HepG2 (cell line): Measurements from ENCODE around the gene GAN. TPM values are rescaled to one million over a fixed set of nuclear protein-coding genes. Genes with fewer than 3 reads are reported as not detected.
A peak's percentile ranks its signal among the peaks of the same experiment; 100 is the strongest.

Experiments used
- ATAC-seq: fragments of 200-7000 bp; cut with Tn5 transposase; 3 replicates; pipeline ENCODE4 v1.9.1; 2020; ENCODE audit warnings: mild to moderate bottlenecking, moderate library complexity
- BruUV-seq: library from RNA; stranded (reverse); fragments of 400-500 nt; replicated peaks from 2 replicates; lab custom pipeline; 2021; lab: Mats Ljungman, UMichigan
- CTCF ChIA-PET: fragments of 300-600 bp; formaldehyde crosslinking; extraction: SDS; loops from one replicate; lab custom pipeline; 2021; ENCODE audit warnings: low total read pairs, inconsistent platforms, low intra/inter-chr PET ratio; lab: Yijun Ruan, JAX
- POLR2A ChIA-PET: fragments of 350-600 bp; sonication (Branson Sonifier 250); formaldehyde crosslinking; loops from one replicate; lab custom pipeline; 2020; ENCODE audit warnings: antibody characterized with exemption, inconsistent platforms; lab: Yijun Ruan, JAX
- DNase-seq: peaks from one replicate; pipeline ENCODE4 v3.0.0-alpha.2; 2015; ENCODE audit warnings: low spot score
- FAIRE-seq: peaks from 3 replicates; lab custom pipeline; 2011; peaks lifted over from hg19 to GRCh38; lab: Jason Lieb, UNC
- H2AFZ ChIP-seq: one replicate; pipeline ENCODE4 v1.6.1; 2011; ENCODE audit warnings: low read length, inconsistent platforms
- H3K27ac ChIP-seq: fragments of 300-600 bp; 3 replicates; pipeline ENCODE4 v1.8.0; 2011; ENCODE audit warnings: mixed run types, mild to moderate bottlenecking, mixed read lengths, low read length, inconsistent platforms; ENCODE audit not compliant: insufficient read depth; ENCODE audit errors: extremely low read length
- H3K27me3 ChIP-seq, 2 experiments: fragments of 200-600 bp in 1 of 2; 2 replicates in 1 of 2; 3 replicates in 1 of 2; pipeline versions ENCODE4 v1.6.0 to v1.8.0; 2011; ENCODE audit warnings: low read length in 2 of 2, mild to moderate bottlenecking in 2 of 2, moderate library complexity in 2 of 2, inconsistent platforms in 1 of 2; ENCODE audit not compliant: insufficient read depth in 2 of 2, control insufficient read depth in 1 of 2
- H3K36me3 ChIP-seq, 2 experiments: fragments of 200-600 bp in 1 of 2; replicated peaks in 1 of 2; 2 replicates in 1 of 2; 3 replicates in 1 of 2; pipeline versions ENCODE4 v1.5.1 to v1.8.0; 2011; ENCODE audit warnings: low read length in 2 of 2, inconsistent platforms in 1 of 2; ENCODE audit not compliant: insufficient read depth in 2 of 2, control insufficient read depth in 1 of 2
- H3K4me1 ChIP-seq: 2 replicates; pipeline ENCODE4 v1.5.1; 2012; ENCODE audit warnings: low read length, inconsistent platforms; ENCODE audit not compliant: insufficient read depth
- H3K4me2 ChIP-seq: 2 replicates; pipeline ENCODE4 v1.6.0; 2011; ENCODE audit warnings: low read depth, low read length, inconsistent platforms
- H3K4me3 ChIP-seq, 3 experiments: fragments of 200-600 bp in 1 of 3; sonication (generic), shearing (Covaris generic) in 1 of 3; replicated peaks in 1 of 3; 2 replicates each; pipeline ENCODE4 v1.5.1; 2011 to 2016; ENCODE audit warnings: low read length in 3 of 3, inconsistent platforms in 2 of 3, low read depth in 2 of 3, mild to moderate bottlenecking in 2 of 3, control low read depth in 1 of 3, mixed read lengths in 1 of 3; ENCODE audit not compliant: insufficient read depth in 1 of 3
- H3K79me2 ChIP-seq: one replicate; pipeline ENCODE4 v1.6.1; 2011; ENCODE audit warnings: low read length, inconsistent platforms; ENCODE audit not compliant: insufficient read depth
- H3K9ac ChIP-seq: 2 replicates; pipeline ENCODE4 v1.6.0; 2011; ENCODE audit warnings: mild to moderate bottlenecking, low read depth, low read length, inconsistent platforms; ENCODE audit not compliant: insufficient read depth
- H3K9me3 ChIP-seq: 2 replicates; pipeline ENCODE4 v1.5.1; 2012; ENCODE audit warnings: mild to moderate bottlenecking, low read length
- H4K20me1 ChIP-seq: 2 replicates; pipeline ENCODE4 v1.6.0; 2011; ENCODE audit warnings: inconsistent platforms, mild to moderate bottlenecking, low read length, moderate library complexity; ENCODE audit not compliant: insufficient read depth
- MAFF ChIP-seq: IDR thresholded peaks from 2 replicates; pipeline ENCODE4 v1.6.1; 2011; ENCODE audit warnings: low read depth, low read length, improper control_type of control experiment
- MBD4 ChIP-seq: IDR thresholded peaks from 2 replicates; pipeline ENCODE4 v1.6.1; 2012; ENCODE audit warnings: low read length, inconsistent platforms, borderline replicate concordance
- RFX3 ChIP-seq: IDR thresholded peaks from 2 replicates; pipeline ENCODE4 v1.6.1; 2016; ENCODE audit warnings: missing biosample characterization, missing genetic modification reagents
- WGBS: methylation state at CpG from one replicate; pipeline ENCODE4 v1.1.6; 2017; ENCODE audit warnings: low lambda C conversion rate; 5-methylcytosine and 5-hydroxymethylcytosine counted together
- in situ Hi-C: cut with HindIII; loops from 2 replicates; pipeline ENCODE4 v1.10.0; 2017; ENCODE audit warnings: low pct_unique_long_range_greater_than_20kb; ENCODE audit not compliant: extremely low pct_ligation_motif_present
- intact Hi-C: fragments of 100-400 bp; cut with micrococcal nuclease; formaldehyde crosslinking; loops from one replicate; pipeline ENCODE4 v1.10.0; 2022; ENCODE audit not compliant: unreplicated experiment
- polyA plus RNA-seq, 8 experiments: library from polyadenylated mRNA; depleted of rRNA in 3 of 8; stranded (reverse) in 7 of 8; unstranded in 1 of 8; fragments of >200 nt; fragmentation: Illumina TruSeq in 4 of 8; extraction: Trizol in 4 of 8; gene quantifications; 2 replicates each; pipeline versions ENCODE4 v1.2.1 to v1.2.3, GENCODE V29; 2011 to 2016; ENCODE audit warnings: low read depth in 4 of 8, missing spikeins in 1 of 8, mixed read lengths in 1 of 8; ENCODE audit not compliant: insufficient read depth in 1 of 8
- total RNA-seq, 5 experiments: library from RNA; depleted of rRNA; stranded (reverse); fragments of >200 nt; fragmentation: Illumina TruSeq; extraction: Trizol; gene quantifications; 2 replicates each; pipeline ENCODE4 v1.2.3, GENCODE V29; 2016; ENCODE audit warnings: low read depth in 1 of 5
- TF ChIP-seq, protein P1 (sequence below): sonication (generic); formaldehyde crosslinking; IDR thresholded peaks from 2 replicates; pipeline ENCODE4 v1.5.1; 2020; ENCODE audit warnings: missing genetic modification reagents, mild to moderate bottlenecking, borderline replicate concordance
- TF ChIP-seq, protein P2 (sequence below): sonication (generic); formaldehyde crosslinking; IDR thresholded peaks from 2 replicates; pipeline ENCODE4 v1.9.0; 2022; ENCODE audit warnings: low read depth, missing genetic modification reagents
- TF ChIP-seq, protein P3 (sequence below): IDR thresholded peaks from 2 replicates; pipeline ENCODE4 v1.6.1; 2018; ENCODE audit warnings: missing genetic modification reagents, mild to moderate bottlenecking, missing compliant biosample characterization

Gene GAN
- total and polyA plus RNA-seq, 2 of the 13 experiments (the other 11 are each of a cell fraction or from before 2014, with no cell fraction given): 4.3 to 11.0 TPM

DNA sequence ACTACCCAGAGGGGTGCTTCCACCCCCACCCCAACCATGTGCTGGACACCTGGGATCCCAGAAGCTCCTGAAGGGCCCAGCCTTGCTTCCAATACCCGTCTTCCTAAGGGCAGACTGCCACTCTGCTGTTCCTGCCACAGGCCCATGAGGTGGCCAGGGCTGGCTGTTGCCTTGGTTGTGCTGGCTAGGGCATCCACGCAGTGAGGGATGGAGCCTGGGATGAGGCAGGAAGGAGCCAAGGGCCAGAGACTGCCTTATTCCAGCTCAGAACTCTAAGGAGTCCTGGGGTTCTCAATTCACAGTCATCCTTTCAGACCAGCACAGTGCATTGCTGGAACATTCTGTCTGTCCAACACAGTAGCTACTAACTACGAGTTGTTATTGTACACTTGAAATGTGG, 38.4 kb upstream of the GAN start (continued):
- no peak for TF ChIP-seq RFX3 (CRISPR knock-in tag)

DNA sequence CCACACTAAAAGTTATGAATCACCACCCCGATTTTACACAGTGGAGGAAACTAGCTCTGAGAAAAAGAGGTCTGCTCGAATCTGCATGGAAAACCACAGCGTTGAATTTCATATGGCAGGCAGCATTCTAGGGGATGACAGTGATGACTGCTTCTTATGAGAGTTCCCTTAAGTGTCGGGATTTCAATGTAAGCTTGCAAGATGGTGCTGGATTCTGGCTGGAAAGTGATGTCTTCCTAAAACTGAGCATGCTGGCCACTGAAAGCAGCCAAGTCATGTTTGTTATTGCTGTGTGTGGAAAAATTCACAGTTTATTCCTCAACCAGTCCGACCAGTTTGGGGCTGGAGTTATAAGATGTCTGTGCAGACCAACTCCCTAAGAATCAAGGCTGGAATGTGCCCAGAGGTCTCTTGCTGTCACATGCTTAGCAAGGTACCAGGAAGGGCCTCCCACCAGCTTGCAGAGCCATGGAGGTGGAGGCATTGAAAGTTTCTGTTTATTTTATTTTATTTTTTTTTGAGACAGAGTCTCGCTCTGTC, 37.2 kb upstream of the GAN start:
- no peaks in the 10 kb centered on the region for H4K20me1 ChIP-seq
- ChIA-PET CTCF (no interaction called here), POLR2A (no interaction called here)
- no peak for DNase-seq
- H3K4me3 ChIP-seq: no peak overlapping the region
- no peaks in the 10 kb centered on the region for H3K9me3 ChIP-seq
- no peak for ATAC-seq
- intact Hi-C loops: no loop called here
- in situ Hi-C loops: no loop called here
- no peak overlapping the region for H2AFZ ChIP-seq
- H3K4me1 ChIP-seq: peaks cover 7% of the 10 kb centered on the region; the same call in 1 of the 2 replicates
- 34% methylated on average over 6 of the region's 6 CpGs for WGBS
- no peak overlapping the region for H3K9ac ChIP-seq
- BruUV-seq: no TSS peak
- H3K4me2 ChIP-seq: no peak overlapping the region
- peak; percentile 39 for FAIRE-seq
- H3K27ac ChIP-seq: no peak overlapping the region
- H3K27me3 ChIP-seq: peaks cover 2 to 33% of the 10 kb centered on the region in 2 experiments; a peak in 3 of 5 replicates
- no peaks in the 10 kb centered on the region for H3K36me3 ChIP-seq
- no peaks in the 10 kb centered on the region for H3K79me2 ChIP-seq
- no peak for TF ChIP-seq MAFF
- TF ChIP-seq, protein P1, sequence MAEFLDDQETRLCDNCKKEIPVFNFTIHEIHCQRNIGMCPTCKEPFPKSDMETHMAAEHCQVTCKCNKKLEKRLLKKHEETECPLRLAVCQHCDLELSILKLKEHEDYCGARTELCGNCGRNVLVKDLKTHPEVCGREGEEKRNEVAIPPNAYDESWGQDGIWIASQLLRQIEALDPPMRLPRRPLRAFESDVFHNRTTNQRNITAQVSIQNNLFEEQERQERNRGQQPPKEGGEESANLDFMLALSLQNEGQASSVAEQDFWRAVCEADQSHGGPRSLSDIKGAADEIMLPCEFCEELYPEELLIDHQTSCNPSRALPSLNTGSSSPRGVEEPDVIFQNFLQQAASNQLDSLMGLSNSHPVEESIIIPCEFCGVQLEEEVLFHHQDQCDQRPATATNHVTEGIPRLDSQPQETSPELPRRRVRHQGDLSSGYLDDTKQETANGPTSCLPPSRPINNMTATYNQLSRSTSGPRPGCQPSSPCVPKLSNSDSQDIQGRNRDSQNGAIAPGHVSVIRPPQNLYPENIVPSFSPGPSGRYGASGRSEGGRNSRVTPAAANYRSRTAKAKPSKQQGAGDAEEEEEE: no peak
- TF ChIP-seq, protein P2, sequence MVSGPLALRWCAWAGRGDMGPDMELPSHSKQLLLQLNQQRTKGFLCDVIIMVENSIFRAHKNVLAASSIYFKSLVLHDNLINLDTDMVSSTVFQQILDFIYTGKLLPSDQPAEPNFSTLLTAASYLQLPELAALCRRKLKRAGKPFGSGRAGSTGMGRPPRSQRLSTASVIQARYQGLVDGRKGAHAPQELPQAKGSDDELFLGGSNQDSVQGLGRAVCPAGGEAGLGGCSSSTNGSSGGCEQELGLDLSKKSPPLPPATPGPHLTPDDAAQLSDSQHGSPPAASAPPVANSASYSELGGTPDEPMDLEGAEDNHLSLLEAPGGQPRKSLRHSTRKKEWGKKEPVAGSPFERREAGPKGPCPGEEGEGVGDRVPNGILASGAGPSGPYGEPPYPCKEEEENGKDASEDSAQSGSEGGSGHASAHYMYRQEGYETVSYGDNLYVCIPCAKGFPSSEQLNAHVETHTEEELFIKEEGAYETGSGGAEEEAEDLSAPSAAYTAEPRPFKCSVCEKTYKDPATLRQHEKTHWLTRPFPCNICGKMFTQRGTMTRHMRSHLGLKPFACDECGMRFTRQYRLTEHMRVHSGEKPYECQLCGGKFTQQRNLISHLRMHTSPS (CRISPR knock-in tag): no peak
- no peak for TF ChIP-seq MBD4
- TF ChIP-seq, protein P3, sequence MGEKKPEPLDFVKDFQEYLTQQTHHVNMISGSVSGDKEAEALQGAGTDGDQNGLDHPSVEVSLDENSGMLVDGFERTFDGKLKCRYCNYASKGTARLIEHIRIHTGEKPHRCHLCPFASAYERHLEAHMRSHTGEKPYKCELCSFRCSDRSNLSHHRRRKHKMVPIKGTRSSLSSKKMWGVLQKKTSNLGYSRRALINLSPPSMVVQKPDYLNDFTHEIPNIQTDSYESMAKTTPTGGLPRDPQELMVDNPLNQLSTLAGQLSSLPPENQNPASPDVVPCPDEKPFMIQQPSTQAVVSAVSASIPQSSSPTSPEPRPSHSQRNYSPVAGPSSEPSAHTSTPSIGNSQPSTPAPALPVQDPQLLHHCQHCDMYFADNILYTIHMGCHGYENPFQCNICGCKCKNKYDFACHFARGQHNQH (CRISPR knock-in tag): no peak
